ENCODE measurements around the gene LRRN4CL. TPM values are rescaled to one million over a fixed set of nuclear protein-coding genes. Genes with fewer than 3 reads are reported as not detected.

LRRN4CL gene
- total and polyA plus RNA-seq, 9 of the 15 experiments (the other 6 are each of a cell fraction or from before 2014, with no cell fraction given): 0.03 to 0.11 (median 0.05) TPM; not detected in 4

DNA sequence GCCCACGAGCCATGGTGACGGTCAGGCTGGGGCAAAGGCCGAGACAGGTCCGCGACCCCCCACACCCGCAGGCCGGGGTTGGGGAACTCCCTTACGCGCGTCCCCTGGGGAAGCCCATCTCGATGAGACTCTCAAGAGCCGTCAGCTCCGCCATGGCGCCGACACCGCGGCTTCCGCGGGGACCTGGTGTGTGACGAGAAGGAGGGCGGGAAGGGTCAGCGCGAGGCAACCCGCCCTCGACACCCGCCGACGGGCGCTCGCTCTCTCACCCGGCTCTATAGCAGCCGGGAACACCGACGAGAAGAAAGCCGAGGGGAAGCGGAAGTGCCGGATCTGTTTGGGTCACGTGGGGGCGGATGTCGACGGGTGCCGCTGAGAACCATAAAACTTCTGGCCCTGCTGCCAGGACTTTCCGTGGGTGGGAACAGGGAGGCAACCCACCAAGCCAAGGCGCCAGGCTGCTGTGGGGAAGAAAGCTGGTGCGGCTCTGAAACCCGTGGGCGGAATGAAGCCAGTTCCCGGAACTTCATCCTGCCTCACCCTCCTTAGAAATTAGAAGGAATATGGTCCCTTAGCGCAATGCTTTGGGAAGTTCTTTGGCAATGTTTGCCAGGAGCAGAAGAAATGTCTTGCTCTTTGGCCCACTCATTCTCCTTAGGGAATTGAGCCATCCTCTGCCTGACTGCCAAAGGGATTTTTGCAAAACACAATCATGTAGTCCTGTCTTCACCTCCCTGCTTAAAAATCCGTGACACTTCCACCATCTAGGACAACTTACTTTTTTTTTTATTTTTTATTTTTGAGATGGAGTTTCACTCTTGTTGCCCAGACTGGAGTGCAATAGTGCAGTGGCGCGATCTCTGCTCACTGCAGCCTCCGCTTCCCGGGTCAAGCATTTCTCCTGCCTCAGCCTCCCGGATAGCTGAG lies 10.3 kb downstream of the LRRN4CL start, which contains the start of gene UBXN1 (continued):
- TF ChIP-seq MYNN (IDR thresholded peaks at IDR 0.05) (peak; percentile 85; the same call in 1 of the 2 replicates), MYNN (CRISPR knock-in tag; IDR thresholded peaks at IDR 0.05) (no peak), ZNF780A (CRISPR knock-in tag; IDR thresholded peaks at IDR 0.05) (no peak; the same call in 1 of the 2 replicates), ZNF76 (CRISPR knock-in tag; IDR thresholded peaks at IDR 0.05; ENCODE audit: borderline replicate concordance) (no peak), SOX6 (IDR thresholded peaks at IDR 0.05) (0 out of 2 replicates have a peak, but pooled peaks have one; percentile 21), PCBP2 (IDR thresholded peaks at IDR 0.05; ENCODE audit: low read depth, low read length, poor library complexity, severe bottlenecking) (no peak), ETS2 (tag; IDR thresholded peaks at IDR 0.05; ENCODE audit: borderline replicate concordance, poor library complexity, severe bottlenecking) (no peak), ZNF583 (CRISPR knock-in tag; IDR thresholded peaks at IDR 0.05) (no peak; the same call in 1 of the 2 replicates)
- TF ChIP-seq, protein P1, sequence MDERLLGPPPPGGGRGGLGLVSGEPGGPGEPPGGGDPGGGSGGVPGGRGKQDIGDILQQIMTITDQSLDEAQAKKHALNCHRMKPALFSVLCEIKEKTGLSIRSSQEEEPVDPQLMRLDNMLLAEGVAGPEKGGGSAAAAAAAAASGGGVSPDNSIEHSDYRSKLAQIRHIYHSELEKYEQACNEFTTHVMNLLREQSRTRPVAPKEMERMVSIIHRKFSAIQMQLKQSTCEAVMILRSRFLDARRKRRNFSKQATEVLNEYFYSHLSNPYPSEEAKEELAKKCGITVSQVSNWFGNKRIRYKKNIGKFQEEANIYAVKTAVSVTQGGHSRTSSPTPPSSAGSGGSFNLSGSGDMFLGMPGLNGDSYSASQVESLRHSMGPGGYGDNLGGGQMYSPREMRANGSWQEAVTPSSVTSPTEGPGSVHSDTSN (CRISPR knock-in tag; IDR thresholded peaks at IDR 0.05; ENCODE audit: low read depth): no peak
- TF ChIP-seq, protein P1 (tag; conservative IDR thresholded peaks at IDR 0.05; ENCODE audit: low read depth): no peak
- TF ChIP-seq, protein P2, sequence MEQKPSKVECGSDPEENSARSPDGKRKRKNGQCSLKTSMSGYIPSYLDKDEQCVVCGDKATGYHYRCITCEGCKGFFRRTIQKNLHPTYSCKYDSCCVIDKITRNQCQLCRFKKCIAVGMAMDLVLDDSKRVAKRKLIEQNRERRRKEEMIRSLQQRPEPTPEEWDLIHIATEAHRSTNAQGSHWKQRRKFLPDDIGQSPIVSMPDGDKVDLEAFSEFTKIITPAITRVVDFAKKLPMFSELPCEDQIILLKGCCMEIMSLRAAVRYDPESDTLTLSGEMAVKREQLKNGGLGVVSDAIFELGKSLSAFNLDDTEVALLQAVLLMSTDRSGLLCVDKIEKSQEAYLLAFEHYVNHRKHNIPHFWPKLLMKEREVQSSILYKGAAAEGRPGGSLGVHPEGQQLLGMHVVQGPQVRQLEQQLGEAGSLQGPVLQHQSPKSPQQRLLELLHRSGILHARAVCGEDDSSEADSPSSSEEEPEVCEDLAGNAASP (IDR thresholded peaks at IDR 0.05): no peak
- TF ChIP-seq, protein P3, sequence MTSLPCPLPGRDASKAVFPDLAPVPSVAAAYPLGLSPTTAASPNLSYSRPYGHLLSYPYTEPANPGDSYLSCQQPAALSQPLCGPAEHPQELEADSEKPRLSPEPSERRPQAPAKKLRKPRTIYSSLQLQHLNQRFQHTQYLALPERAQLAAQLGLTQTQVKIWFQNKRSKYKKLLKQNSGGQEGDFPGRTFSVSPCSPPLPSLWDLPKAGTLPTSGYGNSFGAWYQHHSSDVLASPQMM (CRISPR knock-in tag; IDR thresholded peaks at IDR 0.05): no peak
- TF ChIP-seq, protein P4, sequence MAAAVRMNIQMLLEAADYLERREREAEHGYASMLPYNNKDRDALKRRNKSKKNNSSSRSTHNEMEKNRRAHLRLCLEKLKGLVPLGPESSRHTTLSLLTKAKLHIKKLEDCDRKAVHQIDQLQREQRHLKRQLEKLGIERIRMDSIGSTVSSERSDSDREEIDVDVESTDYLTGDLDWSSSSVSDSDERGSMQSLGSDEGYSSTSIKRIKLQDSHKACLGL (CRISPR knock-in tag; IDR thresholded peaks at IDR 0.05; ENCODE audit: borderline replicate concordance, poor library complexity, severe bottlenecking): no peak
- TF ChIP-seq, protein P5, sequence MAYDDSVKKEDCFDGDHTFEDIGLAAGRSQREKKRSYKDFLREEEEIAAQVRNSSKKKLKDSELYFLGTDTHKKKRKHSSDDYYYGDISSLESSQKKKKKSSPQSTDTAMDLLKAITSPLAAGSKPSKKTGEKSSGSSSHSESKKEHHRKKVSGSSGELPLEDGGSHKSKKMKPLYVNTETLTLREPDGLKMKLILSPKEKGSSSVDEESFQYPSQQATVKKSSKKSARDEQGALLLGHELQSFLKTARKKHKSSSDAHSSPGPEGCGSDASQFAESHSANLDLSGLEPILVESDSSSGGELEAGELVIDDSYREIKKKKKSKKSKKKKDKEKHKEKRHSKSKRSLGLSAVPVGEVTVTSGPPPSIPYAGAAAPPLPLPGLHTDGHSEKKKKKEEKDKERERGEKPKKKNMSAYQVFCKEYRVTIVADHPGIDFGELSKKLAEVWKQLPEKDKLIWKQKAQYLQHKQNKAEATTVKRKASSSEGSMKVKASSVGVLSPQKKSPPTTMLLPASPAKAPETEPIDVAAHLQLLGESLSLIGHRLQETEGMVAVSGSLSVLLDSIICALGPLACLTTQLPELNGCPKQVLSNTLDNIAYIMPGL (CRISPR knock-in tag; IDR thresholded peaks at IDR 0.05): no peak

Measured in K562 (cell line).